CD4-positive, alpha-beta T cell treated with Interleukin-4 for 1 hour (primary cell): ENCODE data around the gene TIMM17A.

Experiments
- DNase-seq, 2 donors: peaks; one replicate each; pipeline ENCODE4 v3.0.0-alpha.2; 2020 to 2022

Gene TIMM17A

GRCh38 chr1:201984446-201984845 is 29.1 kb downstream of the TIMM17A start:
- no peak for DNase-seq

DNA sequence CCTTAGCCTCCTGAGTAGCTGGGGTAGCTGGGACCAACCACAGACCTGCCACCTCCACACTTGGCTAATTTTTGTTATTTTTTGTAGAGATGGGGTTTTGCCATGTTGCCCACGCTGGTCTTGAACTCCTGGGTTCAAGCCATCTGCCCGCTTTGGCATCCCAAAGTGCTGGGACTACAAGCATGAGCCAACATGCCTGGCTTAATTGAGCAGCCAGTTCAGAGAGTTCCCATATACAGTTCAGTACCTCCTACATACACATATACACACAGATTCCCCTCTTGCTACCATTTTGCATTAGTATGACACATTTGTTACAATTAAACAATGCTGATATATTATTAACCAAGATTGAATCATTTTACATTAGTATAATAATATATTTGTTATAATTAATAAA is 30.1 kb downstream of the TIMM17A start:
- DNase-seq, result no peak

DNA sequence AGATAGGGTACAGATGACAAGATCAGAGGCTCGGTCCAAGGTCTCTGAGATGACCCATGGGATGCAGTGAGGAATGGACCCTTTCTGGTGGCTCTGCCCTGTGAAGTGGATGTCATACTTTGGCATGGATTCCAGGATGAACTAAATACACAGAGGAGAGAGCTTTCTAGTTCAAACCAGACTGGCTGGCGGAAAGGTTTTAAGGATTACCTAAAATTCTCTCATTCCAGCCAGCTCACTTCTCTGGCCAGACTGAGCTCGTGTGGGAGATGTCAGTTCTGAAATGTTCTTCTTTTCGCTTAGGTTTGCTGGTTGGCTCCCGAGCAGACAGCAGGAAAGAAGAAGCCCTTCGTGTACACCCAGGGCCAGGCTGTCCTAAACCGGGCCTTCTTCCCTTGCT is 33.3 kb downstream of the TIMM17A start:
- no peak for DNase-seq

DNA sequence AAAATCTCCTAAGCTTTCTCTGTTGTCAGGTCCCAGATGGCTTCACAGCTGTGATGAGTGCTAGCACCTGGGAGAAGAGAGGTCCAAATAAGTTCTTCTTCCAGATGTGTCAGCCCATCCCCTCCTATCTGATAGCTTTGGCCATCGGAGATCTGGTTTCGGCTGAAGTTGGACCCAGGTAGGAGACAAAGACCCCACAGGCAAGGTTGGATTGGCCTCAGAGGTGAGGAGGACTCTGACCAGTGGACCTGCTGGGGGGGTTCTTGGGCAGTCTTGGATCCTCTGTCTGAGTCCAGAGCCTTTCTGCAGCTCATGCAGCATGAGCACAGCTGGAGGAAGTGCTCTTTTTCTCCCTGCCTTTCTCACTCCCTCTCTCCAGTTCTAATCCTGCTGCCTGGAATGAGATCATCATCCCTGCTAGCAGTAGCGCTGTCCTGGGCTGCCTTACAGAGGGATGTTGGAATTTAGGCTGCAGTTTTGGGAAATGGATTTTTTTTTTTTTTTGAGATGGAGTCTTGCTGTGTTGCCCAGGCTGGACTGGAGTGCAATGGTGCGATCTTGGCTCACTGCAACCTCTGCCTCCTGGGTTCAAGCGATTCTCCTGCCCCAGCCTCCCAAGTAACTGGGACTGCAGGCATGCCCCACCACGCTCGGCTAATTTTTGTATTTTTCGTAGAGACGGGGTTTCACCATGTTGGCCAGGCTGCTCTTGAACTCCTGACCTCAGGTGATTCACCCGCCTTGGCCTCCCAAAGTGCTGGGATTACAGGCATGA is 34.2 kb downstream of the TIMM17A start:
- no peak for DNase-seq

DNA sequence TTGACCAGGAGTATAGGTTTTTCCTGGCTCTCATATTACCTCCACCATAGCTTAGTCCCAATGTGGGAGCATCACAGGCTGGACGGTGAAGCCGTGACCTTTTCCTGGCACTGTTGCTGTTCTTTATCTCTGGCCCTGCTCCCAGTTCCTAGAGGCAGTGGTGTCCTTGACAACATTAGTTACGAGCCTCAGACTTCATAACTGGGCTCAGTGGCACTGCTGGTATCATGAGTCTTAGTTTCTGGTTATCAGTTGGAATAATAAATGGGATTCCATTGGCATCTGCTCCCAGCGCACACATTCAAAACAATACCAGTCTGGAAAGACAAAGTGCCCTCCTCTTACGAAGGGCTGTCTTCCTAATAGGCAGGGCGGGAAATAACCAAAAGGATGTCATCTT is 35.1 kb downstream of the TIMM17A start:
- no peak for DNase-seq

DNA sequence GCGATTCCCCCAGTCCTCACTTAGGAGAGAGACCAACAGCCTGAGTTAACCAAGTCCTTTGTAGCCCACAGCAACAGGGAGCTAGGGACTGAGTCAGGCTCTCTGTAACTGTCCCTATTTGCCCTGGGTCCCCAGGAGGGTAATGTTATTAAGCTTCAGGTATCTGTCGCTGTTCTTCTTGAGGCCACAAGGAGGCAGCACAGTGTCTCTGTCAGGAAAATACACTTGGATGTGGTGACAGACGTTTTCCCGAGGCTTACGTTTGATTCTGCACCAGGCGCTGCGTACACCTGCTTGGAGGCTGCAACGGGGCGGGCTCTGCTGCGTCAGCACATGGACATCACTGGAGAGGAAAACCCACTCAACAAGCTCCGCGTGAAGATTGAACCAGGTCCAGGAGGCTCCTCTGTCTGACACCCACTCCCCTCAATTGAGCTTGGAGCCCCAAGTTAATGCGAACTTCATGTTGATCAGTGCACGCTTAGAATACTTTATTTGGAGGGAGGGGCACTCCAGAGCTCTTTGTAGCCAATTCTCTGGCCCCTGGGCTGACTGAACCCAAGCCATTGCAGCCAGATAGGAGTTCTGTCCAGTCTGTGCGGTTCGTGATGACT is 44.4 kb downstream of the TIMM17A start:
- peak in 1 of 2 donors; percentile 35 for DNase-seq

GRCh38 chr1:202002507-202002906 is 47.2 kb downstream of the TIMM17A start:
- no peak for DNase-seq

DNA sequence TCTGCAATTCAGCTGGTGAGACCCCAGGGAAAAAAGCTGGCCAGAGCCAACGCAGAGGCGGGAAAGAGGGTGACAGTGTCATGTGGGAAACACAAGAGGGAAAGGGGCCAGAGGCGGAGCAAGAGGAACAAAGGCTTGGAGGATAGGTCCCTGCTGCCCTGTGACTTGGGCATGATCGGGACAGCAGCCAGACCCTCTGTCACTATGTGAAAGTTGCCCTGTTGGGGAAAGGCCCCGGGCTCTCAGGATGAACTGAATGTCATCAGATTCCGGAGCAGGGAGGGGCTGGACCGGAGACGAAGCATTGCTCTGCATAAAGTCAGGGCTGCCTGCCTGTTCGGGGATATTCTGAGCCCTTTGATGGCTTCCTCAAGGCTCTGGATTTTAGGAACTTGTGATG is 49.4 kb downstream of the TIMM17A start:
- DNase-seq, result no peak

- no peak for DNase-seq
Measured at GRCh38 chr1:202005958-202006357, 50.7 kb downstream of the TIMM17A start.

GRCh38 chr1:202007304-202007703 is 52.0 kb downstream of the TIMM17A start:
- DNase-seq, result no peak

- DNase-seq, result no peak
Measured at GRCh38 chr1:202007805-202008489, 52.6 kb downstream of the TIMM17A start.

- peak; percentile 35 to 63 for DNase-seq
Measured at GRCh38 chr1:202009326-202010179, 54.2 kb downstream of the TIMM17A start.

DNA sequence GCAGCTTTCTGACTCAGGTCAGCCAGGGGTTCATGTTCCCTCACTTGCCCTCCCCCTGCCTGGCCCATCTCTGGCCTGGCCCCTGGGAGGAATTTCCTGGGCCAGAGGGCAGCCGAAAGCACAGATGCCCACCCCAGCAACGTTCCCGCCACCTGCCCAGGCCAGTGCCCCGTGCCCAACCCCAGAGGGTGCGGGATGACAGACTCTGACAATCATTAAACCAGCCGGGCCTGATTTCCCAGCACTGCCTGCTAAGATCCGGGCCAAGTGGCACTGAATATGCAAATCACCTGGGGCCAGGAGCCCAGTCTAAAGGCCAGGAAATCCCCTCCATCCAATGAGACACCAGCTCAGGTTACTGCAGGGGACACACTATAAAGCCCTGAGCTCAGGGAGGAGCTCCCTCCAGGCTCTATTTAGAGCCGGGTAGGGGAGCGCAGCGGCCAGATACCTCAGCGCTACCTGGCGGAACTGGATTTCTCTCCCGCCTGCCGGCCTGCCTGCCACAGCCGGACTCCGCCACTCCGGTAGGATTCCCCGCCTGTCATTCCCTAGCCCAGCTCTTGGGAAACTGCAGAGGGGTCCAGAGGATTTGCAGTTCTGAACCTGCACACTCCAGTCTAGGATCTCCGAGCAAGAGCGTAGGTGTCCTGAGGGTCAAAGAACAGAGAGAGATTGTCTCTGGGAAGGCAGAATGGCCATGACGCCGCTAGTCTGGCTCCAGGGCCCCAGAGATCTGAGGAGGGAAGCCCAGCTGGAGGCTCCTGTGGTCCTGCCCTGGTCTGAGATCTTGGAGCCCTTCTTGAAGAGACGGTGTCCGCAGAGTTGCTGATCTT is 55.1 kb downstream of the TIMM17A start, which contains the start of gene ELF3:
TSS of gene ELF3 (plus strand) at position 408 of the 836 bp plus-strand sequence. CDS start 550 bp downstream, outside the sequence.
- no peak for DNase-seq

DNA sequence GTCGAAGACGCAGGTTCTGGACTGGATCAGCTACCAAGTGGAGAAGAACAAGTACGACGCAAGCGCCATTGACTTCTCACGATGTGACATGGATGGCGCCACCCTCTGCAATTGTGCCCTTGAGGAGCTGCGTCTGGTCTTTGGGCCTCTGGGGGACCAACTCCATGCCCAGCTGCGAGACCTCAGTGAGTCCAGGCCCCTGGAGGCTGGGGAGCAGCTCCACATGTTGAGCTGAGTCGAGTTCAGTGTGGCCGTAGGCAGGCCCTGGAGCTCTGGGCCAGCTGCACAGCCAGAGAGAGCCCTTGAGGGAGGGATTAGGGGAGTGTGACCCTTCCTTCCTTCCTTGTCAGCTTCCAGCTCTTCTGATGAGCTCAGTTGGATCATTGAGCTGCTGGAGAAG is 56.7 kb downstream of the TIMM17A start:
- no peak for DNase-seq

- DNase-seq, result no peak
Measured at GRCh38 chr1:202012544-202013478, 57.5 kb downstream of the TIMM17A start.

- no peak for DNase-seq
Measured at GRCh38 chr1:202013603-202014002, 58.3 kb downstream of the TIMM17A start.

DNA sequence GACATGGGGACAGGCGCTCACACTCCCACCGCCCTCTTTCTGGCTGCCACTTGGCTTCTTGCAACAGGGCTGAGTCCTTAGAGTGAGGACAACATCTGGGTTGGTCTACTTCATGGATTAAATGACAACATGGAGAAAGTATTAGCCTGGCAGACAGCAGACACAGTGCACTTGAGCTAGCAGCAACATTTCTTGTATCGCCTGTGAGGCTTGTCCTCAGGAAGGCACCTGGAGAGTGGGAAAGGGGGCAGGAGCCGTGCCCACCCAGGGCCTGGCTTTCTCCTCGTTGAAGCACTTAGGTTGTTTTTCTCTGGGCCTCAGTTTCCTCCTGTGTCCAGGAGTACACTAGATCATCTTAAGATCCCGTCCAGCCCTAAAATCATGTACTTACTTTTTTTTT is 58.8 kb downstream of the TIMM17A start:
- no peak for DNase-seq

GRCh38 chr1:202014915-202015661 is 59.8 kb downstream of the TIMM17A start:
- DNase-seq, result no peak

- DNase-seq, result no peak
Measured at GRCh38 chr1:202015662-202015937, 60.3 kb downstream of the TIMM17A start.
